HUES64 (cell line): ENCODE results near the gene TCHH.

Experiments used
- H3K27ac ChIP-seq: 2 replicates; pipeline ENCODE4 v1.7.0; 2013; ENCODE audit warnings: low read depth, low read length, inconsistent platforms
- H3K27me3 ChIP-seq: 2 replicates; pipeline ENCODE4 v1.6.1; 2013; ENCODE audit warnings: mild to moderate bottlenecking, low read length; ENCODE audit not compliant: insufficient read depth
- H3K36me3 ChIP-seq: 2 replicates; pipeline ENCODE4 v1.6.1; 2013; ENCODE audit warnings: mild to moderate bottlenecking, low read length; ENCODE audit not compliant: insufficient read depth
- H3K4me1 ChIP-seq: 2 replicates; pipeline ENCODE4 v1.6.1; 2013; ENCODE audit warnings: mild to moderate bottlenecking, low read length, moderate library complexity; ENCODE audit not compliant: insufficient read depth
- H3K4me3 ChIP-seq: 2 replicates; pipeline ENCODE4 v1.5.1; 2013; ENCODE audit warnings: mild to moderate bottlenecking, low read length, moderate library complexity
- H3K9ac ChIP-seq: 2 replicates; pipeline ENCODE4 v1.6.1; 2013; ENCODE audit warnings: mild to moderate bottlenecking, low read depth, low read length
- H3K9me3 ChIP-seq: 2 replicates; pipeline ENCODE4 v1.6.1; 2013; ENCODE audit warnings: low read depth, low read length; ENCODE audit not compliant: insufficient read depth
- WGBS: fragments of 150-250, 120-280 bp; methylation state at CpG from one replicate; pipeline ENCODE4 v1.1.7; 2013; ENCODE audit warnings: missing lambda C conversion rate; 5-methylcytosine and 5-hydroxymethylcytosine counted together

TCHH gene

GRCh38 chr1:152111515-152111968, 3.7 kb downstream of the TCHH start:
- Histone ChIP-seq H3K4me3 (peak overlapping the region; percentile 33), H3K27me3 (peaks cover 100% of the 10 kb centered on the region), H3K9me3 (peaks cover 44% of the 10 kb centered on the region; the same call in 1 of the 2 replicates), H3K4me1 (peaks cover 5% of the 10 kb centered on the region; the same call in 1 of the 2 replicates), H3K9ac (peak overlapping the region; percentile 12; the same call in 1 of the 2 replicates), H3K36me3 (no peaks in the 10 kb centered on the region), H3K27ac (no peak overlapping the region)
- WGBS = 50% methylated on average over 44 of the region's 44 CpGs

GRCh38 chr1:152110860-152111514, 4.3 kb downstream of the TCHH start:
- peak overlapping the region; percentile 33 for H3K4me3 ChIP-seq
- H3K27ac ChIP-seq = no peak overlapping the region
- H3K36me3 ChIP-seq = no peaks in the 10 kb centered on the region
- peaks cover 44% of the 10 kb centered on the region; the same call in 1 of the 2 replicates for H3K9me3 ChIP-seq
- H3K4me1 ChIP-seq = peaks cover 5% of the 10 kb centered on the region; the same call in 1 of the 2 replicates
- peak overlapping the region; percentile 12; the same call in 1 of the 2 replicates for H3K9ac ChIP-seq
- 48% methylated on average over 60 of the region's 60 CpGs for whole genome bisulfite sequencing
- peaks cover 100% of the 10 kb centered on the region for H3K27me3 ChIP-seq

GRCh38 chr1:152110365-152110859, 4.8 kb downstream of the TCHH start:
- Histone ChIP-seq H3K9ac (no peak overlapping the region), H3K27me3 (peaks cover 100% of the 10 kb centered on the region), H3K27ac (no peak overlapping the region), H3K9me3 (peaks cover 44% of the 10 kb centered on the region; the same call in 1 of the 2 replicates), H3K4me3 (peak overlapping the region; percentile 33), H3K4me1 (peaks cover 5% of the 10 kb centered on the region; the same call in 1 of the 2 replicates), H3K36me3 (no peaks in the 10 kb centered on the region)
- WGBS = 61% methylated on average over 31 of the region's 31 CpGs

GRCh38 chr1:152109998-152110294, 5.3 kb downstream of the TCHH start:
- peaks cover 44% of the 10 kb centered on the region; the same call in 1 of the 2 replicates for H3K9me3 ChIP-seq
- no peak overlapping the region for H3K9ac ChIP-seq
- H3K27ac ChIP-seq = no peak overlapping the region
- no peaks in the 10 kb centered on the region for H3K36me3 ChIP-seq
- 83% methylated on average over 15 of the region's 15 CpGs for WGBS
- peak overlapping the region; percentile 33; the same call in 1 of the 2 replicates for H3K4me3 ChIP-seq
- H3K27me3 ChIP-seq = peaks cover 100% of the 10 kb centered on the region
- H3K4me1 ChIP-seq = peaks cover 5% of the 10 kb centered on the region; the same call in 1 of the 2 replicates

- peaks cover 5% of the 10 kb centered on the region; the same call in 1 of the 2 replicates for H3K4me1 ChIP-seq
- 75% methylated on average over 31 of the region's 31 CpGs for WGBS
- no peaks in the 10 kb centered on the region for H3K36me3 ChIP-seq
- H3K27ac ChIP-seq = no peak overlapping the region
- H3K9me3 ChIP-seq = peaks cover 44% of the 10 kb centered on the region; the same call in 1 of the 2 replicates
- peaks cover 100% of the 10 kb centered on the region for H3K27me3 ChIP-seq
- H3K4me3 ChIP-seq = no peak overlapping the region
- H3K9ac ChIP-seq = no peak overlapping the region
These were observed 5.8 kb downstream of the TCHH start for GRCh38 chr1:152109231-152109997.

GRCh38 chr1:152108882-152109222, 6.4 kb downstream of the TCHH start:
- H3K4me1 ChIP-seq = peaks cover 5% of the 10 kb centered on the region; the same call in 1 of the 2 replicates
- H3K9ac ChIP-seq = no peak overlapping the region
- H3K27ac ChIP-seq = no peak overlapping the region
- 86% methylated on average over 28 of the region's 28 CpGs for WGBS
- H3K4me3 ChIP-seq = no peak overlapping the region
- H3K27me3 ChIP-seq = peaks cover 100% of the 10 kb centered on the region
- H3K9me3 ChIP-seq = peaks cover 40% of the 10 kb centered on the region; the same call in 1 of the 2 replicates
- H3K36me3 ChIP-seq = no peaks in the 10 kb centered on the region

GRCh38 chr1:152107984-152108881, 7.0 kb downstream of the TCHH start:
- Histone ChIP-seq H3K36me3 (no peaks in the 10 kb centered on the region), H3K27ac (no peak overlapping the region), H3K9me3 (peaks cover 35% of the 10 kb centered on the region; the same call in 1 of the 2 replicates), H3K27me3 (peaks cover 98% of the 10 kb centered on the region), H3K4me1 (peaks cover 5% of the 10 kb centered on the region; the same call in 1 of the 2 replicates), H3K4me3 (peak overlapping the region; percentile 37), H3K9ac (no peak overlapping the region)
- 67% methylated on average over 67 of the region's 67 CpGs for WGBS

GRCh38 chr1:152107031-152107983, 7.9 kb downstream of the TCHH start:
- no peak overlapping the region for H3K27ac ChIP-seq
- H3K36me3 ChIP-seq = no peaks in the 10 kb centered on the region
- H3K27me3 ChIP-seq = peaks cover 94% of the 10 kb centered on the region
- 57% methylated on average over 41 of the region's 41 CpGs for WGBS
- H3K4me1 ChIP-seq = no peaks in the 10 kb centered on the region
- peak overlapping the region; percentile 37; the same call in 1 of the 2 replicates for H3K4me3 ChIP-seq
- no peak overlapping the region for H3K9ac ChIP-seq
- H3K9me3 ChIP-seq = peaks cover 27% of the 10 kb centered on the region; the same call in 1 of the 2 replicates

GRCh38 chr1:152104854-152105253, 10.4 kb downstream of the TCHH start:
- H3K9me3 ChIP-seq = peaks cover 15% of the 10 kb centered on the region; the same call in 1 of the 2 replicates
- H3K4me3 ChIP-seq = no peak overlapping the region
- no peak overlapping the region for H3K9ac ChIP-seq
- H3K4me1 ChIP-seq = no peaks in the 10 kb centered on the region
- WGBS = 83% methylated on average over 1 of the region's 2 CpGs
- H3K36me3 ChIP-seq = no peaks in the 10 kb centered on the region
- peaks cover 72% of the 10 kb centered on the region for H3K27me3 ChIP-seq
- no peak overlapping the region for H3K27ac ChIP-seq

- H3K4me1 ChIP-seq = no peaks in the 10 kb centered on the region
- WGBS = 71% methylated on average over 2 of the region's 3 CpGs
- H3K27ac ChIP-seq = no peak overlapping the region
- no peak overlapping the region for H3K9ac ChIP-seq
- H3K27me3 ChIP-seq = peaks cover 6% of the 10 kb centered on the region
- peaks cover 6% of the 10 kb centered on the region; the same call in 1 of the 2 replicates for H3K9me3 ChIP-seq
- H3K4me3 ChIP-seq = no peak overlapping the region
- H3K36me3 ChIP-seq = no peaks in the 10 kb centered on the region
These were observed 18.3 kb downstream of the TCHH start for GRCh38 chr1:152096931-152097330.
